Tibial artery (tissue), 4 donors: ENCODE data around the gene EEF1AKMT4.

Source experiments
- DNase-seq, 2 donors: peaks; one replicate each; pipeline ENCODE4 v3.0.0-alpha.2; 2019
- H3K27ac ChIP-seq, 2 donors: fragments of 200-600 bp; sonication (generic) in 1 of 2; 1 replicate in 1 of 2; 2 replicates in 1 of 2; pipeline ENCODE4 v1.5.1; 2018 to 2019; ENCODE audit warnings: mild to moderate bottlenecking in 1 of 2
- H3K27me3 ChIP-seq, 2 donors: fragments of 200-600 bp; sonication (generic) in 1 of 2; one replicate each; pipeline versions ENCODE4 v1.5.1 to v1.6.0; 2016 to 2019
- H3K36me3 ChIP-seq, 3 donors: fragments of 200-600 bp; sonication (generic) in 2 of 3; one replicate each; pipeline ENCODE4 v1.5.1; 2016 to 2019; ENCODE audit warnings: mild to moderate bottlenecking in 2 of 3
- H3K4me1 ChIP-seq, 4 donors: fragments of 200-600 bp; sonication (generic) in 2 of 4; 1 replicate in 3 of 4; 2 replicates in 1 of 4; pipeline ENCODE4 v1.5.1; 2016 to 2019
- H3K4me3 ChIP-seq, 2 donors: fragments of 200-600 bp; sonication (generic) in 1 of 2; 1 replicate in 1 of 2; 2 replicates in 1 of 2; pipeline ENCODE4 v1.5.1; 2018 to 2019; ENCODE audit warnings: mild to moderate bottlenecking in 2 of 2
- H3K9me3 ChIP-seq, 3 donors: fragments of 200-600 bp; sonication (generic) in 1 of 3; one replicate each; pipeline ENCODE4 v1.5.1; 2016 to 2019
- intact Hi-C: fragments of 100-400 bp; cut with DNase I; formaldehyde crosslinking; loops from one replicate; pipeline ENCODE4 v1.15.0; 2023; ENCODE audit warnings: low total_unique reads
- TF ChIP-seq, protein P1 (sequence below), 2 experiments: fragments of 200-600 bp in 1 of 2; fragments of 450-650 bp in 1 of 2; IDR thresholded peaks; one replicate each; pipeline ENCODE4 v1.5.1; 2017 to 2019; ENCODE audit warnings: antibody characterized with exemption in 2 of 2, mild to moderate bottlenecking in 1 of 2, moderate library complexity in 1 of 2

EEF1AKMT4 gene

GRCh38 chr3:184275961-184276910, 26.8 kb downstream of the EEF1AKMT4 start, which contains the start of gene ECE2:
Gene ECE2 (plus strand): TSS chr3:184276022. CDS start chr3:184276154, 132 bp downstream.
- intact Hi-C loops = no loop called here
- no peaks in the 10 kb centered on the region for H3K36me3 ChIP-seq
- no peak within 1 kb of the TSS for H3K27ac ChIP-seq
- H3K4me1 ChIP-seq = peaks cover 0 to 6% (median 1%) of the 10 kb centered on the region in 4 donors
- no peak within 1 kb of the TSS for H3K4me3 ChIP-seq
- no peak for DNase-seq
- TF ChIP-seq, protein P1, sequence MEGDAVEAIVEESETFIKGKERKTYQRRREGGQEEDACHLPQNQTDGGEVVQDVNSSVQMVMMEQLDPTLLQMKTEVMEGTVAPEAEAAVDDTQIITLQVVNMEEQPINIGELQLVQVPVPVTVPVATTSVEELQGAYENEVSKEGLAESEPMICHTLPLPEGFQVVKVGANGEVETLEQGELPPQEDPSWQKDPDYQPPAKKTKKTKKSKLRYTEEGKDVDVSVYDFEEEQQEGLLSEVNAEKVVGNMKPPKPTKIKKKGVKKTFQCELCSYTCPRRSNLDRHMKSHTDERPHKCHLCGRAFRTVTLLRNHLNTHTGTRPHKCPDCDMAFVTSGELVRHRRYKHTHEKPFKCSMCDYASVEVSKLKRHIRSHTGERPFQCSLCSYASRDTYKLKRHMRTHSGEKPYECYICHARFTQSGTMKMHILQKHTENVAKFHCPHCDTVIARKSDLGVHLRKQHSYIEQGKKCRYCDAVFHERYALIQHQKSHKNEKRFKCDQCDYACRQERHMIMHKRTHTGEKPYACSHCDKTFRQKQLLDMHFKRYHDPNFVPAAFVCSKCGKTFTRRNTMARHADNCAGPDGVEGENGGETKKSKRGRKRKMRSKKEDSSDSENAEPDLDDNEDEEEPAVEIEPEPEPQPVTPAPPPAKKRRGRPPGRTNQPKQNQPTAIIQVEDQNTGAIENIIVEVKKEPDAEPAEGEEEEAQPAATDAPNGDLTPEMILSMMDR (IDR thresholded peaks at IDR 0.05) = no peak
- H3K9me3 ChIP-seq = no peaks in the 10 kb centered on the region
- peaks cover 0 to 44% of the 10 kb centered on the region in 2 donors for H3K27me3 ChIP-seq

DNA sequence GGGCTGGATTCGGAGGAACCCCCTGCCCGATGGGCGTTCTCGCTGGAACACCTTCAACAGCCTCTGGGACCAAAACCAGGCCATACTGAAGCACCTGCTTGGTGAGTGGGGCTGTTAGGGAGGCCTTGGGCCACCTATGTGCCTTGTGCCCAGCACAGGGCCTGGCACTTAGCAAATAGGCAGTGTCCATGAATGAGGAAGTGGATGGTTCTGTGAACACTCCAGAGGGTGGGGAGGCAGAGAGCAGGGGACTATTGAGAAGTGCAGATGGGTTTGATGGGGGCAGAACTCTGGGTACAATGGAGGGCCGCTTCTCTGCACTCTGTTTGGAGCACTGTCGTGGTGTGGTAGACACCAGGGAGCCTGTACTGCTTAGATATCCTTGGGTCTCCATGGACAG, 27.9 kb downstream of the EEF1AKMT4 start:
- Histone ChIP-seq H3K4me1 (peaks cover 0 to 6% (median 1%) of the 10 kb centered on the region in 4 donors), H3K27ac (no peak overlapping the region), H3K27me3 (peaks cover 0 to 44% of the 10 kb centered on the region in 2 donors), H3K4me3 (no peak overlapping the region), H3K9me3 (no peaks in the 10 kb centered on the region), H3K36me3 (no peaks in the 10 kb centered on the region)
- intact Hi-C loops = no loop called here
- no peak for DNase-seq
- TF ChIP-seq, protein P1 (IDR thresholded peaks at IDR 0.05) = no peak

DNA sequence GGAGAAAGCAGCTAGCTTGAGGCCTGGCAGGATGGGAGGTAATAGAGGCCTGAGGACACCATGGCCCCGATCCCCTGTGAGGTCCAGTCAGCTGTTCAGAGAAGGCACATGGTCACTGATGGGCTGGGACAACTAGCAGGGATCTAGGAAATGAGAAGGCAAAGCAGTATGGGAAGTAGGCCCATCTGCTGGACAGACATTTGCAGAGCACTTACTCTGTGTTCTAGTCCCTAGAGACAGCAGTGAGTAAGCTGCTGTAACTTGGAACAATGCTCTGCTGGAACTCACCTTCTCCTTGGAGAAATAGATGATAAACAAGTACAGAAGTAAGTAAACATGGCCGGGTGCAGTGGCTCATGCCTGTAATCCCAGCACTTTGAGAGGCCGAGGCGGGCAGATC, 33.5 kb downstream of the EEF1AKMT4 start:
- TF ChIP-seq, protein P1 (IDR thresholded peaks at IDR 0.05) = no peak
- H3K9me3 ChIP-seq = no peaks in the 10 kb centered on the region
- no peak overlapping the region for H3K27ac ChIP-seq
- H3K4me1 ChIP-seq = no peaks in the 10 kb centered on the region
- H3K4me3 ChIP-seq = no peak overlapping the region
- H3K27me3 ChIP-seq = peaks cover 0 to 11% of the 10 kb centered on the region in 2 donors
- H3K36me3 ChIP-seq = no peaks in the 10 kb centered on the region
- DNase-seq = no peak
- intact Hi-C loops = no loop called here

DNA sequence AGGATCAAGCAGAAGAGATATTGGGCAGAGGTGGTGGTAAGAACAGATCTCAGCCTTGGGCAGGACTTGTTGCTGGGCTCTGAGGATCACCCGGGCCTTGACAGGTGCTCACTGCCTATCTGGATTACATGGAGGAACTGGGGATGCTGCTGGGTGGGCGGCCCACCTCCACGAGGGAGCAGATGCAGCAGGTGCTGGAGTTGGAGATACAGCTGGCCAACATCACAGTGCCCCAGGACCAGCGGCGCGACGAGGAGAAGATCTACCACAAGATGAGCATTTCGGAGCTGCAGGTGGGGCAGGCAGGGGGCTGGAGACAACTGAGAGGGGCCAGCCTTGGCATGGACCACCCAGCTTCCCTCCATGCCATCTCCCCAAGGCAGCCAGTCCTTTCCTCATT, 34.2 kb downstream of the EEF1AKMT4 start:
- TF ChIP-seq, protein P1 (IDR thresholded peaks at IDR 0.05) = no peak
- Histone ChIP-seq H3K4me3 (no peak overlapping the region), H3K27me3 (peaks cover 0 to 5% of the 10 kb centered on the region in 2 donors), H3K27ac (no peak overlapping the region), H3K9me3 (no peaks in the 10 kb centered on the region), H3K36me3 (no peaks in the 10 kb centered on the region), H3K4me1 (no peaks in the 10 kb centered on the region)
- no peak for DNase-seq
- intact Hi-C loops = no loop called here

- Histone ChIP-seq H3K9me3 (no peaks in the 10 kb centered on the region), H3K27ac (no peak overlapping the region), H3K36me3 (no peaks in the 10 kb centered on the region), H3K4me1 (no peaks in the 10 kb centered on the region), H3K27me3 (peaks cover 0 to 10% of the 10 kb centered on the region in 2 donors), H3K4me3 (no peak overlapping the region)
- intact Hi-C loops = no loop called here
- DNase-seq = no peak
- TF ChIP-seq, protein P1 (IDR thresholded peaks at IDR 0.05) = no peak
Observed at GRCh38 chr3:184284696-184285095, 35.2 kb downstream of the EEF1AKMT4 start.
